AG04450 (cell line): ENCODE data around the gene NINJ1. TPM values are rescaled to one million over a fixed set of nuclear protein-coding genes. Genes with fewer than 3 reads are reported as not detected.
A peak's percentile ranks its signal among the peaks of the same experiment; 100 is the strongest.

Experiments used
- CTCF ChIA-PET: fragments of 300-600, 350-600 bp; formaldehyde crosslinking; extraction: SDS; loops from one replicate; lab custom pipeline; 2022; ENCODE audit warnings: antibody characterized with exemption, inconsistent platforms; lab: Charles Lee
- POLR2A ChIA-PET: fragments of 350-600 bp; formaldehyde crosslinking; extraction: SDS; loops from one replicate; lab custom pipeline; 2021; ENCODE audit warnings: antibody characterized with exemption, inconsistent platforms; lab: Yijun Ruan, JAX
- DNase-seq: peaks from one replicate; pipeline ENCODE4 v3.0.0-alpha.2; 2011; ENCODE audit warnings: low read depth, low spot score
- H3K27ac ChIP-seq: one replicate; pipeline ENCODE4 v1.5.1; 2012; ENCODE audit warnings: low read depth, low read length, control low read depth
- H3K27me3 ChIP-seq: one replicate; pipeline ENCODE4 v1.6.0; 2012; ENCODE audit warnings: low read length; ENCODE audit not compliant: control insufficient read depth, insufficient read depth
- H3K4me3 ChIP-seq: 2 replicates; pipeline ENCODE4 v1.5.1; 2011; ENCODE audit warnings: mild to moderate bottlenecking, low read depth, low read length, control low read depth
- H3K9me3 ChIP-seq: 2 replicates; pipeline ENCODE4 v1.5.1; 2012; ENCODE audit warnings: low read length; ENCODE audit not compliant: control insufficient read depth, insufficient read depth
- polyA plus RNA-seq: library from polyadenylated mRNA; depleted of rRNA; stranded (reverse); fragments of >200 nt; gene quantifications from 2 replicates; pipeline ENCODE4 v1.2.3, GENCODE V29; 2011
- TF ChIP-seq, protein P1 (sequence below): IDR thresholded peaks from 2 replicates; pipeline ENCODE4 v1.5.1; 2011; ENCODE audit warnings: low read depth, low read length, control low read depth, inconsistent platforms

NINJ1 gene
- polyA plus RNA-seq, 1 experiment: 26.8 TPM

DNA sequence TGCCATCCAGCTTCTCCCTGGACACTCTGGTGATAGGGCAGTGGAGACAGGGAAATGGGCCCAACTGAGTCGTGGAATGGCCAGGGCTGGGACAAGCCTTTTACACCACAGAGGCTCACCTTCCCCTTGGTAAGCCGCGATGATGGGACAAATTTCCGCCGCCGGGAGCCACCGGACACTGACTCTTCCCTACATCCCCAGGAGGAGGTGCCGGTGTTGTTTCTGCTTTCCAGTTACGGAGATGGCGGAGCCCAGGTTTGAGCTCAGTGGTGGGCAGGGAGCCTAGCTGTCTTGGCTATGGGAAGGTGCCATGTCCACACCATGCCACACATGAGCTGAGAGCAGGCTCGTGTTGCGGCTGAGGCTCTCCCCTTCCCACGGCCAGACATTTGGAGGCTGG lies 30.0 kb upstream of the NINJ1 start:
- no peak overlapping the region for H3K27ac ChIP-seq
- H3K9me3 ChIP-seq: no peaks in the 10 kb centered on the region
- ChIA-PET POLR2A (no interaction called here), CTCF (interaction anchor here (0.9 to 1.7 kb wide), 2 partner anchors 55 to 141 kb away, joined by 5 to 7 read pairs; no protein-coding TSS in a partner anchor)
- TF ChIP-seq, protein P1, sequence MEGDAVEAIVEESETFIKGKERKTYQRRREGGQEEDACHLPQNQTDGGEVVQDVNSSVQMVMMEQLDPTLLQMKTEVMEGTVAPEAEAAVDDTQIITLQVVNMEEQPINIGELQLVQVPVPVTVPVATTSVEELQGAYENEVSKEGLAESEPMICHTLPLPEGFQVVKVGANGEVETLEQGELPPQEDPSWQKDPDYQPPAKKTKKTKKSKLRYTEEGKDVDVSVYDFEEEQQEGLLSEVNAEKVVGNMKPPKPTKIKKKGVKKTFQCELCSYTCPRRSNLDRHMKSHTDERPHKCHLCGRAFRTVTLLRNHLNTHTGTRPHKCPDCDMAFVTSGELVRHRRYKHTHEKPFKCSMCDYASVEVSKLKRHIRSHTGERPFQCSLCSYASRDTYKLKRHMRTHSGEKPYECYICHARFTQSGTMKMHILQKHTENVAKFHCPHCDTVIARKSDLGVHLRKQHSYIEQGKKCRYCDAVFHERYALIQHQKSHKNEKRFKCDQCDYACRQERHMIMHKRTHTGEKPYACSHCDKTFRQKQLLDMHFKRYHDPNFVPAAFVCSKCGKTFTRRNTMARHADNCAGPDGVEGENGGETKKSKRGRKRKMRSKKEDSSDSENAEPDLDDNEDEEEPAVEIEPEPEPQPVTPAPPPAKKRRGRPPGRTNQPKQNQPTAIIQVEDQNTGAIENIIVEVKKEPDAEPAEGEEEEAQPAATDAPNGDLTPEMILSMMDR: no peak
- no peak for DNase-seq
- H3K4me3 ChIP-seq: no peak overlapping the region
- peaks cover 2% of the 10 kb centered on the region for H3K27me3 ChIP-seq

DNA sequence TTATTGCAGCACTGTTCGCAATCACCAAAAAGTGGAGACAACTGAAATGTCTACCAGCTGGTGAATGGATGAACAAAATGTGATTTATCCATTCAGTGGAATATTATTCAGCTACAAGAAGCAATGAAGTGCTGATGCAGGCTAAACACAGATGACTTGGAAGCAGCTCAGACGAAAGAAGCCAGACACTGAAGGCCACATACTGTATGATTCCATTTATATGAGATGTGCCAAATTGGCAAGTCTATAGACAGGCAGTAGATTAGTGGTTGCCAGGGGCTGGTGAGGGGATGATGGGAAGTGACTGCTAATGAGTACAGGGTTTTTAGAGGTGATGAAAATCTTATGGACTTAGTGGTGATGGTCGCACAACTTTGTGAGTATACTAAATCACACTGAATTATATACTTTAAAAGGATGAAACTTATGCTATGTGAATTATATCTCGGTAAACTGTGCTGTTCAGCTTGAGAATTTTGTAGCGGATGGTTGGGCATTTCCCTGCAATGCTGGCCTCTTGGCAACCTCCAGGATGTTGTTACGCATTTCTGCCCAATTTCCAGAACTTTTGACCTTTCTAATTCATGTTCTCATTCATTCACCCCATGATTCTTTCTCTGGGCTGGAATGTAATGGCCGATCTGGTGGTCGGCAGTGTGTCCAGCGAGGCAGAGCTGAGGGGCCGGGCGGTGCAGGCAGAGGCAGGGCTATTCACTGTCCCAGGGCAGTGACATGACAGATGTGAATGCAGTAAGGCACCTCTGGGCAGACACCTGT lies 27.9 kb upstream of the NINJ1 start:
- Histone ChIP-seq H3K27me3 (peaks cover 2% of the 10 kb centered on the region), H3K4me3 (no peak overlapping the region), H3K27ac (no peak overlapping the region), H3K9me3 (no peaks in the 10 kb centered on the region)
- CTCF ChIA-PET: interaction anchor here (0.7 to 2.1 kb wide), 4 partner anchors 27 to 405 kb away, joined by 4 to 7 read pairs (median 6); no protein-coding TSS in a partner anchor
- no peak for DNase-seq
- TF ChIP-seq, protein P1: no peak
- POLR2A ChIA-PET: no interaction called here

DNA sequence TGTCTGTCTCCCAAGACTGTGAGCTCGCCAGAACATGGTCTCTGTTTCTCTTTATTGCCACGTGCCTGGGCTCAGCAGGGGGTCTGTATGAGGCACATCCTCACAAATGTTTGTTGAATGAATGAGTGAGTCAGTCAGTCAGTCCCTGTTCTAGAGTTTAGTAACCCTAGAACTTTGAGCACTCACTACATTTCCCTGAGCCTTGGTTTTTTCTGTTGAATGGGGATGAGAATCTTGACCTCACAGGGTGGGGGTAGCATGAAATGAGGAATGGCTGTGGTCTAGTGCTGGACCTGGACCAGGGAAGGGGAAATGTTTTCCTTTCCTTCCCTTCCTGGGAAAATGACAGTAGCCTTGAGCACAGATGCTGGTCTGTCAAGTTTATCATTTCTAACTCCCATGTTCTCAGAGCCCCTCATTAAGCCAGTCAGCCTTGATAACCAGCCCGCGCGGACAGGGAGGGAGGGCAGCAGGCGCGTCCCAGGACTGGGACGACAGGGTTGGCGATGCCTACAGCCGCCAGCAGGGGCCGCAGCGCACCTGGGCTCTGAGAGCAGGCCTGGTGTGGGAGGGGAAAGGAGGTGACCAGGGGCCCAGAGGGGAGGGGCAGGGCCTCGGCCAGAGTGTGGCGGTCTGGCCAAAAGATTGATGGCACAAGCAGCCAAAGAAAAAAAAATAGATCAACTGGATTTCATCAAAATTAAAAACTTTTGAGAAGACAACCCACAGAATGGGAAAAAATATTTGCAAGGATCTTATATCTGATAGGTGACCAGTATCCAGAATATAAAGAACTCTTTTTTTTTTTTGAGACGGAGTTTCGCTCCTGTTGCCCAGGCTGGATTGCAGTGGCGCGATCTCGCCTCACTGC lies 25.8 kb upstream of the NINJ1 start:
- peaks cover 2% of the 10 kb centered on the region for H3K27me3 ChIP-seq
- H3K9me3 ChIP-seq: peaks cover 4% of the 10 kb centered on the region; the same call in 1 of the 2 replicates
- no peak overlapping the region for H3K4me3 ChIP-seq
- ChIA-PET CTCF (interaction anchor here (0.6 to 2.1 kb wide), 7 partner anchors 10 to 406 kb away, joined by 3 to 7 read pairs (median 5); no protein-coding TSS in a partner anchor), POLR2A (no interaction called here)
- peak; percentile 20 for DNase-seq
- no peak overlapping the region for H3K27ac ChIP-seq
- TF ChIP-seq, protein P1: peak; percentile 94

DNA sequence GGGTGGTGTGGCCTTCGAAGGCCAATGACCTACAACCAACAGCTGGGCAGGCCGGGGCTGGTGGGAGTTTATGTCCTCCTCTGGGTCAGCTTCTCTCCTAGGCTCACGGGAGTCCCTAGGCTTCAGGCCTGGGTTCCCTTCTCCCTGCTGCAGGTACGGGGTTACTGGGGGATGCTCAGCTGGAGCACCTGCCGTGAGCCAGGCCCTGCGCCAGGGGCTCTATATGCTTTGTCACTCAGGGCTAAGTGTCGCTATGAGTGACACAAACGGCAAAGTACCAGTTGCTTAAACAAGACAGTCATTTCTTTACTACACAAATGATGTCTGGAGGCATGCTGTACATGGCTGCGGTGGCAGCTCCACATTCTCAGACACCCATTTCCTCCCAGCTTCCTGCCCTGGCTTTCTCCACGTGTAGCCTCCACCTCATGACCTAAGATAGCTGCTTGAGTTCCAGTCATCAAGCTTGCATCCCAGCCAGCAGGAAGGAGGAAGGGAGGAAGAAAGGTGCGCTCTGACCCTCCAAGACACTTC lies 22.5 kb upstream of the NINJ1 start:
- ChIA-PET POLR2A (no interaction called here), CTCF (interaction anchor here (1.7 kb wide), 1 partner anchor 409 kb away, joined by 3 read pairs; no protein-coding TSS in a partner anchor)
- H3K27ac ChIP-seq: no peak overlapping the region
- peaks cover 4% of the 10 kb centered on the region; the same call in 1 of the 2 replicates for H3K9me3 ChIP-seq
- TF ChIP-seq, protein P1: no peak
- H3K27me3 ChIP-seq: no peaks in the 10 kb centered on the region
- DNase-seq: no peak
- H3K4me3 ChIP-seq: no peak overlapping the region
